A673 (cell line): Measurements from ENCODE around the gene PLEKHA8.

ENCODE experiments used
- EZH2 ChIP-seq: fragments of 200-600 bp; sonication (generic); IDR thresholded peaks from 2 replicates; pipeline ENCODE4 v1.6.1; 2017; ENCODE audit warnings: borderline replicate concordance, low read depth, mild to moderate bottlenecking, mixed read lengths, antibody characterized with exemption, low read length; ENCODE audit not compliant: poor library complexity, severe bottlenecking
- TF ChIP-seq, protein P1 (sequence below): fragments of 300-800, 200-600 bp; sonication (generic); conservative IDR thresholded peaks from 2 replicates; pipeline ENCODE4 v1.5.1; 2017; ENCODE audit warnings: low read depth, mild to moderate bottlenecking, antibody characterized with exemption, low read length, moderate library complexity, mixed read lengths

DNA sequence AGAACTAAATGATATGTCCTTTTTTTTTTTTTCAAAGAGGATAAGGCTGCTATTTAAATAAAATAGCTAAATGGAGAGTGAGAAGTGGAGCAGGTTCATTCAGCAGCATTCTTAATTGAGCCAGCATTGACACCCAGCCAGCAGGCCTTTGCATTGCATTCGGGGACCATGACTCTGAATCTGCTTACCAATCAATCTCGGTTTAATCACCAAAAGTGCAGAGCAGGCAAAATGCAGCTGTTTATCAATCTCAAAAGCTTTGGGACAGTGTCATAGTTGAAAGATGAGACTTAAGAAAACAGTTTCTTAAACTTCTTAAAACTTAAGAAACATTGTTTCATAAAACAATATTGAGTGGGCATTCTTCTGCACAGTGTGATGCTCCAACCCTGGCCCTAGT, 51.7 kb downstream of the PLEKHA8 start:
- TF ChIP-seq, protein P1, sequence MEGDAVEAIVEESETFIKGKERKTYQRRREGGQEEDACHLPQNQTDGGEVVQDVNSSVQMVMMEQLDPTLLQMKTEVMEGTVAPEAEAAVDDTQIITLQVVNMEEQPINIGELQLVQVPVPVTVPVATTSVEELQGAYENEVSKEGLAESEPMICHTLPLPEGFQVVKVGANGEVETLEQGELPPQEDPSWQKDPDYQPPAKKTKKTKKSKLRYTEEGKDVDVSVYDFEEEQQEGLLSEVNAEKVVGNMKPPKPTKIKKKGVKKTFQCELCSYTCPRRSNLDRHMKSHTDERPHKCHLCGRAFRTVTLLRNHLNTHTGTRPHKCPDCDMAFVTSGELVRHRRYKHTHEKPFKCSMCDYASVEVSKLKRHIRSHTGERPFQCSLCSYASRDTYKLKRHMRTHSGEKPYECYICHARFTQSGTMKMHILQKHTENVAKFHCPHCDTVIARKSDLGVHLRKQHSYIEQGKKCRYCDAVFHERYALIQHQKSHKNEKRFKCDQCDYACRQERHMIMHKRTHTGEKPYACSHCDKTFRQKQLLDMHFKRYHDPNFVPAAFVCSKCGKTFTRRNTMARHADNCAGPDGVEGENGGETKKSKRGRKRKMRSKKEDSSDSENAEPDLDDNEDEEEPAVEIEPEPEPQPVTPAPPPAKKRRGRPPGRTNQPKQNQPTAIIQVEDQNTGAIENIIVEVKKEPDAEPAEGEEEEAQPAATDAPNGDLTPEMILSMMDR, result no peak
- TF ChIP-seq EZH2, result no peak
